ENCODE data around the gene RBM27.

DNA sequence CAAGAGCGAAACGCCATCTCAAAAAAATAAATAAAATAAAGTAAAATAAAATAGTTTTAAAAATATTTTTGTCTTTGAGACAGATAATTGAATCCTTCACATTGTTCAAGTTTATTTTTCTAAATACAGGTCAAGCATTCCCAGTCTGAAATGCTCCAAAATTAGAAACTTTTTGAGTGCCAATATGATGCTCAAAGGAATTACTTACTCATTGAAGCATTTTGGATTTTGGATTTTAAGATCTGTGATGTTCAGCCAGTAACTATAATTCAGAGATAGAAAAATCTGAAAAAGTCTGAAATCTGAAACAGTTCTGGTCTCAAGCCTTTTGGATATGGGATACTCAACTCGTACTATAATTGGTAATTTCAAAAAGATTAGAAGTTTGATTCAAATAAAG, 39.8 kb downstream of the RBM27 start:
- TF ChIP-seq USF2 (IDR thresholded peaks at IDR 0.05; ENCODE audit: borderline replicate concordance, low read depth, low read length): no peak
- TF ChIP-seq, protein P1, sequence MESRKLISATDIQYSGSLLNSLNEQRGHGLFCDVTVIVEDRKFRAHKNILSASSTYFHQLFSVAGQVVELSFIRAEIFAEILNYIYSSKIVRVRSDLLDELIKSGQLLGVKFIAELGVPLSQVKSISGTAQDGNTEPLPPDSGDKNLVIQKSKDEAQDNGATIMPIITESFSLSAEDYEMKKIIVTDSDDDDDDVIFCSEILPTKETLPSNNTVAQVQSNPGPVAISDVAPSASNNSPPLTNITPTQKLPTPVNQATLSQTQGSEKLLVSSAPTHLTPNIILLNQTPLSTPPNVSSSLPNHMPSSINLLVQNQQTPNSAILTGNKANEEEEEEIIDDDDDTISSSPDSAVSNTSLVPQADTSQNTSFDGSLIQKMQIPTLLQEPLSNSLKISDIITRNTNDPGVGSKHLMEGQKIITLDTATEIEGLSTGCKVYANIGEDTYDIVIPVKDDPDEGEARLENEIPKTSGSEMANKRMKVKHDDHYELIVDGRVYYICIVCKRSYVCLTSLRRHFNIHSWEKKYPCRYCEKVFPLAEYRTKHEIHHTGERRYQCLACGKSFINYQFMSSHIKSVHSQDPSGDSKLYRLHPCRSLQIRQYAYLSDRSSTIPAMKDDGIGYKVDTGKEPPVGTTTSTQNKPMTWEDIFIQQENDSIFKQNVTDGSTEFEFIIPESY (IDR thresholded peaks at IDR 0.05): no peak
- TF ChIP-seq YY1 (IDR thresholded peaks at IDR 0.05; ENCODE audit: low read depth, low read length): no peak
- TF ChIP-seq EZH2 (IDR thresholded peaks at IDR 0.05; ENCODE audit: borderline replicate concordance, control insufficient read depth, low read depth, low read length): no peak
- no peak for TF ChIP-seq TCF12 (IDR thresholded peaks at IDR 0.05; ENCODE audit: low read depth, low read length)
- TF ChIP-seq CTCF (IDR thresholded peaks at IDR 0.05 in 2 of 3, conservative IDR thresholded peaks at IDR 0.05 in 1 of 3; ENCODE audit: control insufficient read depth in 2 of 3, extremely low read depth in 1 of 3, insufficient read depth in 1 of 3, low read depth in 3 of 3, low read length in 3 of 3): no peak
- TF ChIP-seq PAX5 (IDR thresholded peaks at IDR 0.05; ENCODE audit: borderline replicate concordance, low read depth, low read length): no peak
